ENCODE measurements around the gene YEATS2. TPM values are rescaled to one million over a fixed set of nuclear protein-coding genes. Genes with fewer than 3 reads are reported as not detected.
"Not testable (repeated sequence)": the region's sequence is repeated elsewhere in the genome, so short reads cannot be mapped to it uniquely, and the experiment has no call there.

The YEATS2 gene
- total and polyA plus RNA-seq, 7 donors = 1.8 to 8.9 (median 4.6) TPM

GRCh38 chr3:183662099-183662498 is 35.5 kb upstream of the YEATS2 start:
- intact Hi-C loops (cut with DNase I) = no loop called here
- no peak for TF ChIP-seq CTCF (IDR thresholded peaks at IDR 0.05)
- 8 to 65% (median 47%) methylated on average over 3 of the region's 3 CpGs for WGBS, 3 donors
- Histone ChIP-seq H3K27ac (peak overlapping the region; percentile 26), H3K27me3 (ENCODE audit: insufficient read depth in 3 of 3, low read length in 2 of 3) (no peaks in the 10 kb centered on the region), H3K9me3 (no peaks in the 10 kb centered on the region), H3K4me1 (peaks cover 37% of the 10 kb centered on the region), H3K4me3 (no peak overlapping the region), H3K36me3 (ENCODE audit: insufficient read depth in 1 of 2, low read depth in 1 of 2) (peaks cover 4 to 75% of the 10 kb centered on the region in 2 donors)
- ATAC-seq (peak in 1 of 4 donors; percentile 41), DNase-seq (no peak)

- intact Hi-C loops (cut with DNase I) = no loop called here
These were observed 32.6 kb upstream of the YEATS2 start for GRCh38 chr3:183664913-183665381.

GRCh38 chr3:183680061-183680460 is 17.5 kb upstream of the YEATS2 start:
- 78 to 97% (median 89%) methylated on average over 3 of the region's 3 CpGs for WGBS, 3 donors
- ATAC-seq (no peak), DNase-seq (no peak)
- intact Hi-C loops (cut with DNase I) = no loop called here
- no peaks in the 10 kb centered on the region for H3K4me1 ChIP-seq
- TF ChIP-seq CTCF (IDR thresholded peaks at IDR 0.05) = no peak
- no peaks in the 10 kb centered on the region for H3K9me3 ChIP-seq
- no peaks in the 10 kb centered on the region for H3K27me3 ChIP-seq (ENCODE audit: insufficient read depth in 3 of 3, low read length in 2 of 3)
- H3K27ac ChIP-seq = no peak overlapping the region
- H3K36me3 ChIP-seq (ENCODE audit: insufficient read depth in 1 of 2, low read depth in 1 of 2) = peaks cover 3 to 83% of the 10 kb centered on the region in 2 donors
- no peak overlapping the region for H3K4me3 ChIP-seq

More at GRCh38 chr3:183664913-183665381, 32.6 kb upstream of the YEATS2 start:
- 78 to 88% (median 85%) methylated on average over 3 of the region's 3 CpGs for WGBS, 3 donors
- no peak overlapping the region for H3K4me3 ChIP-seq
- H3K4me1 ChIP-seq = peaks cover 28% of the 10 kb centered on the region
- no peaks in the 10 kb centered on the region for H3K27me3 ChIP-seq (ENCODE audit: insufficient read depth in 3 of 3, low read length in 2 of 3)
- peaks cover 0 to 75% of the 10 kb centered on the region in 2 donors for H3K36me3 ChIP-seq (ENCODE audit: insufficient read depth in 1 of 2, low read depth in 1 of 2)
- no peak for ATAC-seq
- no peak for TF ChIP-seq CTCF (IDR thresholded peaks at IDR 0.05)
- no peaks in the 10 kb centered on the region for H3K9me3 ChIP-seq
- no peak for DNase-seq
- no peak overlapping the region for H3K27ac ChIP-seq

GRCh38 chr3:183687705-183688104 is 9.9 kb upstream of the YEATS2 start:
- Histone ChIP-seq H3K9me3 (no peaks in the 10 kb centered on the region), H3K36me3 (ENCODE audit: insufficient read depth in 1 of 2, low read depth in 1 of 2) (peaks cover 0 to 7% of the 10 kb centered on the region in 2 donors), H3K4me3 (no peak overlapping the region), H3K4me1 (no peaks in the 10 kb centered on the region), H3K27me3 (ENCODE audit: insufficient read depth in 3 of 3, low read length in 2 of 3) (no peaks in the 10 kb centered on the region), H3K27ac (no peak overlapping the region)
- ATAC-seq (no peak), DNase-seq (no peak)
- no peak for TF ChIP-seq CTCF (IDR thresholded peaks at IDR 0.05)
- intact Hi-C loops (cut with DNase I) = no loop called here
- 77 to 82% (median 81%) methylated on average over 6 of the region's 6 CpGs for WGBS, 3 donors

- 60 to 77% (median 69%) methylated on average over 3 of the region's 3 CpGs for WGBS, 3 donors
- DNase-seq = no peak
- Histone ChIP-seq H3K4me3 (no peak overlapping the region), H3K27me3 (ENCODE audit: insufficient read depth in 3 of 3, low read length in 2 of 3) (no peaks in the 10 kb centered on the region), H3K27ac (no peak overlapping the region), H3K9me3 (no peaks in the 10 kb centered on the region), H3K4me1 (no peaks in the 10 kb centered on the region), H3K36me3 (ENCODE audit: insufficient read depth in 1 of 2, low read depth in 1 of 2) (no peaks in the 10 kb centered on the region)
- no peak for TF ChIP-seq CTCF (IDR thresholded peaks at IDR 0.05)
- ATAC-seq = no peak
- intact Hi-C loops (cut with DNase I) = no loop called here
These were observed 8.7 kb upstream of the YEATS2 start for GRCh38 chr3:183688874-183689273.

- H3K36me3 ChIP-seq (ENCODE audit: insufficient read depth in 1 of 2, low read depth in 1 of 2); H3K27me3 ChIP-seq (ENCODE audit: insufficient read depth in 3 of 3, low read length in 2 of 3); H3K4me3 ChIP-seq; H3K9me3 ChIP-seq; ATAC-seq; H3K4me1 ChIP-seq; intact Hi-C loops (cut with DNase I); DNase-seq; H3K27ac ChIP-seq: not testable (repeated sequence)
- 98 to 99% (median 98%) methylated on average over 5 of the region's 5 CpGs for WGBS, 3 donors
These were observed 8.0 kb upstream of the YEATS2 start for GRCh38 chr3:183689621-183690020.
